Spleen (tissue), 7 donors: ENCODE results near the gene OSBPL8.

Experiments used
- POLR2A ChIP-seq, 3 donors: fragments of 450-650 bp; IDR thresholded peaks; one replicate each; pipeline ENCODE4 v1.5.1; 2017; ENCODE audit warnings: antibody characterized with exemption in 3 of 3, mild to moderate bottlenecking in 1 of 3
- POLR2AphosphoS5 ChIP-seq, 3 donors: sonication (generic); formaldehyde crosslinking; IDR thresholded peaks; one replicate each; pipeline ENCODE4 v1.5.1; 2017; ENCODE audit warnings: antibody characterized with exemption in 3 of 3
- TF ChIP-seq, protein P1 (sequence below), 11 experiments: fragments of 200-600 bp in 7 of 11; fragments of 450-650 bp in 4 of 11; sonication (generic) in 4 of 11; IDR thresholded peaks in 8 of 11; conservative IDR thresholded peaks in 3 of 11; 1 replicate in 7 of 11; 2 replicates in 4 of 11; pipeline versions ENCODE4 v1.4.0 to v1.8.0; 2016 to 2021; ENCODE audit warnings: antibody characterized with exemption in 11 of 11, inconsistent platforms in 4 of 11, mild to moderate bottlenecking in 1 of 11
- donor health status: DM: no; HTN: no; CAD: no; lungs with moderate emphysema.
- donor health status: DM: no; HTN: no; CAD: no.
- donor health status: DM: no; HTN: no; CAD: no.

DNA sequence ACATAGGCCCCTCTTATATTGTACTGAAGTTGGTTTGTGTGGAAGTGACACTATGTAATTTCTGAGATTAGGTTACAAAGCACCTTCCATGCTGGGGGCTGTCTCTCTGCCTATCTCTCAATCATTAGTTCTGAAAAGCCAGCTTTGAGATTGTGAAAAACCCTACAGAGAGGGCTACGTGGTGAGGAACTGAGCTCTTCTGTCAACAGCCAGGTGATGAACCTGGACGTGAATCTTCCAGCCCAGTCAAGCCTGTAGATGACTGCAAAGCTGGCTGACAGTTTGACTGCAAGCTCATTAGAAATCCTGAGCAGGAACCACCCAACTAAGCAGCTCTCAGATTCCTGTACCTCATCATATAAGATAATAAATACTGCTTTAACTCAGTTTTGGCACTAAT is 175.0 kb downstream of the OSBPL8 start:
- TF ChIP-seq, protein P1, sequence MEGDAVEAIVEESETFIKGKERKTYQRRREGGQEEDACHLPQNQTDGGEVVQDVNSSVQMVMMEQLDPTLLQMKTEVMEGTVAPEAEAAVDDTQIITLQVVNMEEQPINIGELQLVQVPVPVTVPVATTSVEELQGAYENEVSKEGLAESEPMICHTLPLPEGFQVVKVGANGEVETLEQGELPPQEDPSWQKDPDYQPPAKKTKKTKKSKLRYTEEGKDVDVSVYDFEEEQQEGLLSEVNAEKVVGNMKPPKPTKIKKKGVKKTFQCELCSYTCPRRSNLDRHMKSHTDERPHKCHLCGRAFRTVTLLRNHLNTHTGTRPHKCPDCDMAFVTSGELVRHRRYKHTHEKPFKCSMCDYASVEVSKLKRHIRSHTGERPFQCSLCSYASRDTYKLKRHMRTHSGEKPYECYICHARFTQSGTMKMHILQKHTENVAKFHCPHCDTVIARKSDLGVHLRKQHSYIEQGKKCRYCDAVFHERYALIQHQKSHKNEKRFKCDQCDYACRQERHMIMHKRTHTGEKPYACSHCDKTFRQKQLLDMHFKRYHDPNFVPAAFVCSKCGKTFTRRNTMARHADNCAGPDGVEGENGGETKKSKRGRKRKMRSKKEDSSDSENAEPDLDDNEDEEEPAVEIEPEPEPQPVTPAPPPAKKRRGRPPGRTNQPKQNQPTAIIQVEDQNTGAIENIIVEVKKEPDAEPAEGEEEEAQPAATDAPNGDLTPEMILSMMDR (IDR thresholded peaks at IDR 0.05 in 8 of 11, conservative IDR thresholded peaks at IDR 0.05 in 3 of 11) = no peak
- TF ChIP-seq POLR2A (IDR thresholded peaks at IDR 0.05) (no peak), POLR2AphosphoS5 (IDR thresholded peaks at IDR 0.05) (no peak)
